H9 (cell line): ENCODE results near the gene GIT2. TPM values are rescaled to one million over a fixed set of nuclear protein-coding genes. Genes with fewer than 3 reads are reported as not detected.

ENCODE experiments used
- DNase-seq: peaks from one replicate; pipeline ENCODE4 v3.0.0-alpha.2; 2017
- H2AFZ ChIP-seq: one replicate; pipeline ENCODE4 v1.6.1; 2013; ENCODE audit warnings: mild to moderate bottlenecking, low read length, control low read depth, moderate library complexity
- H2AK5ac ChIP-seq: 2 replicates; pipeline ENCODE4 v1.6.1; 2013; ENCODE audit warnings: low read length, control low read depth, mixed read lengths; ENCODE audit not compliant: insufficient read length
- H2BK120ac ChIP-seq: one replicate; pipeline ENCODE4 v1.6.1; 2013; ENCODE audit warnings: low read depth, mild to moderate bottlenecking, low read length, control low read depth, inconsistent platforms; ENCODE audit not compliant: poor library complexity, severe bottlenecking
- H2BK12ac ChIP-seq: 2 replicates; pipeline ENCODE4 v1.6.1; 2013; ENCODE audit warnings: low read length, control low read depth, mixed read lengths, low read depth; ENCODE audit not compliant: insufficient read length
- H2BK15ac ChIP-seq: 2 replicates; pipeline ENCODE4 v1.6.1; 2013; ENCODE audit warnings: low read depth, low read length, control low read depth
- H2BK20ac ChIP-seq: one replicate; pipeline ENCODE4 v1.6.1; 2013; ENCODE audit warnings: low read depth, mild to moderate bottlenecking, low read length, control low read depth, inconsistent platforms; ENCODE audit not compliant: poor library complexity, severe bottlenecking
- H2BK5ac ChIP-seq: 2 replicates; pipeline ENCODE4 v1.6.1; 2013; ENCODE audit warnings: low read length, control low read depth, mixed read lengths; ENCODE audit not compliant: insufficient read length
- H3K14ac ChIP-seq: 2 replicates; pipeline ENCODE4 v1.6.1; 2013; ENCODE audit warnings: low read length, control low read depth; ENCODE audit not compliant: insufficient read depth
- H3K18ac ChIP-seq: 2 replicates; pipeline ENCODE4 v1.6.1; 2013; ENCODE audit warnings: low read depth, mild to moderate bottlenecking, mixed read lengths, low read length, control low read depth; ENCODE audit not compliant: insufficient read length
- H3K23ac ChIP-seq: 2 replicates; pipeline ENCODE4 v1.6.1; 2013; ENCODE audit warnings: low read length, control low read depth, mixed read lengths, low read depth; ENCODE audit not compliant: insufficient read length
- H3K23me2 ChIP-seq: 2 replicates; pipeline ENCODE4 v1.6.1; 2013; ENCODE audit warnings: low read depth, mild to moderate bottlenecking, mixed read lengths, low read length, control low read depth; ENCODE audit not compliant: insufficient read length, poor library complexity, severe bottlenecking
- H3K27ac ChIP-seq: 2 replicates; pipeline ENCODE4 v1.5.1; 2013; ENCODE audit warnings: low read length, control low read depth, mixed read lengths, low read depth; ENCODE audit not compliant: insufficient read length
- H3K27me3 ChIP-seq: 2 replicates; pipeline ENCODE4 v1.6.1; 2013; ENCODE audit warnings: low read length, control low read depth, inconsistent platforms; ENCODE audit not compliant: insufficient read depth
- H3K4ac ChIP-seq: 2 replicates; pipeline ENCODE4 v1.6.1; 2013; ENCODE audit warnings: low read depth, mild to moderate bottlenecking, control low read depth, inconsistent platforms, low read length, moderate library complexity
- H3K4me1 ChIP-seq: 2 replicates; pipeline ENCODE4 v1.6.1; 2013; ENCODE audit warnings: low read length, control low read depth, inconsistent platforms; ENCODE audit not compliant: insufficient read depth
- H3K4me2 ChIP-seq: 2 replicates; pipeline ENCODE4 v1.6.1; 2013; ENCODE audit warnings: low read length, control low read depth, mixed read lengths; ENCODE audit not compliant: insufficient read length, insufficient read depth
- H3K56ac ChIP-seq: 2 replicates; pipeline ENCODE4 v1.6.1; 2013; ENCODE audit warnings: low read depth, mild to moderate bottlenecking, mixed read lengths, low read length, control low read depth; ENCODE audit not compliant: insufficient read length
- H3K79me1 ChIP-seq: 2 replicates; pipeline ENCODE4 v1.6.1; 2013; ENCODE audit warnings: low read depth, mild to moderate bottlenecking, moderate library complexity, low read length, control low read depth, inconsistent platforms; ENCODE audit not compliant: insufficient read depth, poor library complexity, severe bottlenecking
- H3K79me2 ChIP-seq: 2 replicates; pipeline ENCODE4 v1.6.1; 2013; ENCODE audit warnings: low read length, control low read depth, inconsistent platforms; ENCODE audit not compliant: insufficient read depth
- H3K9ac ChIP-seq: 2 replicates; pipeline ENCODE4 v1.6.1; 2013; ENCODE audit warnings: low read length, control low read depth, mixed read lengths; ENCODE audit not compliant: insufficient read length; ENCODE audit errors: extremely low read depth
- H3K9me3 ChIP-seq: one replicate; pipeline ENCODE4 v1.6.1; 2013; ENCODE audit warnings: low read depth, low read length, inconsistent platforms; ENCODE audit not compliant: control insufficient read depth
- H3T11ph ChIP-seq: one replicate; pipeline ENCODE4 v1.6.1; 2013; ENCODE audit warnings: mild to moderate bottlenecking, low read length, control low read depth, inconsistent platforms
- H4K20me1 ChIP-seq: one replicate; pipeline ENCODE4 v1.6.1; 2013; ENCODE audit not compliant: control insufficient read depth, insufficient read length, insufficient read depth
- H4K5ac ChIP-seq: 2 replicates; pipeline ENCODE4 v1.6.1; 2013; ENCODE audit warnings: low read depth, mild to moderate bottlenecking, mixed read lengths, low read length, control low read depth; ENCODE audit not compliant: insufficient read length
- H4K8ac ChIP-seq: replicated peaks from 2 replicates; pipeline ENCODE4 v1.6.1; 2013; ENCODE audit warnings: low read length, control low read depth, mixed read lengths, low read depth; ENCODE audit not compliant: insufficient read length
- H4K91ac ChIP-seq: 2 replicates; pipeline ENCODE4 v1.6.1; 2013; ENCODE audit warnings: low read depth, mild to moderate bottlenecking, moderate library complexity, mixed read lengths, low read length, control low read depth; ENCODE audit not compliant: insufficient read length
- H3K27ac Mint-ChIP-seq, 3 experiments: 2 replicates in 2 of 3; 3 replicates in 1 of 3; pipeline ENCODE4 v1.8.0; 2020 to 2021; ENCODE audit warnings: mixed read lengths in 3 of 3, mild to moderate bottlenecking in 1 of 3, moderate library complexity in 1 of 3
- H3K27me3 Mint-ChIP-seq: 2 replicates; pipeline ENCODE4 v1.8.0; 2021; ENCODE audit warnings: low read depth, mild to moderate bottlenecking, moderate library complexity, mixed read lengths
- H3K36me3 Mint-ChIP-seq, 3 experiments: 2 replicates in 2 of 3; 3 replicates in 1 of 3; pipeline ENCODE4 v1.8.0; 2020 to 2021; ENCODE audit warnings: low read depth in 3 of 3, mixed read lengths in 3 of 3; ENCODE audit not compliant: insufficient read depth in 1 of 3
- H3K4me1 Mint-ChIP-seq, 2 experiments: 2 replicates each; pipeline ENCODE4 v1.8.0; 2020; ENCODE audit warnings: mixed read lengths in 2 of 2
- H3K4me3 Mint-ChIP-seq, 2 experiments: 2 replicates in 1 of 2; 3 replicates in 1 of 2; pipeline ENCODE4 v1.8.0; 2020 to 2021; ENCODE audit warnings: mild to moderate bottlenecking in 2 of 2, mixed read lengths in 2 of 2, moderate library complexity in 1 of 2
- H3K9me3 Mint-ChIP-seq, 2 experiments: 2 replicates in 1 of 2; 3 replicates in 1 of 2; pipeline ENCODE4 v1.8.0; 2020; ENCODE audit warnings: mild to moderate bottlenecking in 2 of 2, mixed read lengths in 2 of 2, moderate library complexity in 1 of 2
- WGBS: extraction: QIAGEN DNeasy Blood & Tissue Kit; methylation state at CpG from one replicate; pipeline ENCODE4 v1.1.7; 2013; ENCODE audit warnings: missing lambda C conversion rate, low lambda C conversion rate, mixed read lengths; ENCODE audit not compliant: insufficient read length; ENCODE audit errors: extremely low coverage; 5-methylcytosine and 5-hydroxymethylcytosine counted together
- total RNA-seq: library from RNA; stranded (reverse); gene quantifications from 2 replicates; pipeline ENCODE4 v1.2.1, GENCODE V29; 2021
- TF ChIP-seq, protein P1 (sequence below): fragments of 200-600 bp; sonication (generic); conservative IDR thresholded peaks from 3 replicates; pipeline ENCODE4 v1.8.0; 2021; ENCODE audit warnings: antibody characterized with exemption, mild to moderate bottlenecking

Gene GIT2
- total RNA-seq, 1 experiment from 2014 or later: 27.0 TPM

DNA sequence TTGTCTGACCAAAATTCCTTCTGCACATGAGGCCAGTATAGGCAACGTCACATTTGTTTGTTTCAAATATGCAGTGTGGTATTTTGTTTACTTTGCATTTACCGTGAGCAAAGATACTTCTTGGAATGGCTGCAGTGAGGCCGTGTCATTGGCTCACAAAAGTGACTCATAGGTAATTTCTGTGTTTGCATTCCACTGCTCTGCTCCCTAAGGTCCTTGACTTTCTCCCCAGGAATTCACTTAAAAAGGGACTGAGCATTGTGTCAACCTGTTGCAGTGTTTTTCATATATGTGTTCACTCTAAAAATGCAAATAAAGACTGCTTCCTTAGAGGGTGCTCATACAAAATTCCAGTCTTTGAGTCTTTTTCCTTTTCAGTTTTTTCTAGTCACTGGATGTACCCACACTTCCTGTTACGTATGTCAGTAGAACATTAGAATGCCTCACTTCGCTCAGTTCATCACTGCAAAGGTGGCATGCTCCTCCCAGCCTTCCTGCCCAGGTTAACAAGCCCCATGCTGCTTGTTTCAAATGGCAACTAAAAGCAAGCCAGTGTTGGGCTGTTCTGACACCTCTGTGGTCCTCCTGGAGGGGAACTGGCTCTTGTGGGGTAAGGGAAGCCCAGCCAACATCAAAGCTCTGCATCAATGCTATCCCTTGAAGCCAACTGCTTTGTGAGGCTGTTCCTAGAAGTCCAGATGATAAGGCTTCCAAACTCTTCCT is 43.1 kb upstream of the GIT2 start:
- Histone ChIP-seq H3K4me2 (no peak overlapping the region), H2AK5ac (no peak overlapping the region), H3K79me2 (no peaks in the 10 kb centered on the region)

More for the DNA sequence above, 43.1 kb upstream of the GIT2 start:
- H3K4ac ChIP-seq: no peak overlapping the region
- Mint-ChIP-seq H3K36me3 (peaks cover 5 to 25% (median 16%) of the 10 kb centered on the region in 3 experiments), H3K4me3 (no peak overlapping the region; a peak in 1 of 5 replicates), H3K27me3 (no peaks in the 10 kb centered on the region), H3K9me3 (no peaks in the 10 kb centered on the region; a peak in 1 of 5 replicates), H3K27ac (peak overlapping the region; percentile 4 to 69 (median 65); a peak in 3 of 7 replicates), H3K4me1 (peaks cover 24 to 26% of the 10 kb centered on the region in 2 experiments)
- peak; percentile 45 for DNase-seq
- no peak overlapping the region for H2BK5ac ChIP-seq
- no peaks in the 10 kb centered on the region for H4K20me1 ChIP-seq
- no peak overlapping the region for H4K8ac ChIP-seq
- TF ChIP-seq, protein P1, sequence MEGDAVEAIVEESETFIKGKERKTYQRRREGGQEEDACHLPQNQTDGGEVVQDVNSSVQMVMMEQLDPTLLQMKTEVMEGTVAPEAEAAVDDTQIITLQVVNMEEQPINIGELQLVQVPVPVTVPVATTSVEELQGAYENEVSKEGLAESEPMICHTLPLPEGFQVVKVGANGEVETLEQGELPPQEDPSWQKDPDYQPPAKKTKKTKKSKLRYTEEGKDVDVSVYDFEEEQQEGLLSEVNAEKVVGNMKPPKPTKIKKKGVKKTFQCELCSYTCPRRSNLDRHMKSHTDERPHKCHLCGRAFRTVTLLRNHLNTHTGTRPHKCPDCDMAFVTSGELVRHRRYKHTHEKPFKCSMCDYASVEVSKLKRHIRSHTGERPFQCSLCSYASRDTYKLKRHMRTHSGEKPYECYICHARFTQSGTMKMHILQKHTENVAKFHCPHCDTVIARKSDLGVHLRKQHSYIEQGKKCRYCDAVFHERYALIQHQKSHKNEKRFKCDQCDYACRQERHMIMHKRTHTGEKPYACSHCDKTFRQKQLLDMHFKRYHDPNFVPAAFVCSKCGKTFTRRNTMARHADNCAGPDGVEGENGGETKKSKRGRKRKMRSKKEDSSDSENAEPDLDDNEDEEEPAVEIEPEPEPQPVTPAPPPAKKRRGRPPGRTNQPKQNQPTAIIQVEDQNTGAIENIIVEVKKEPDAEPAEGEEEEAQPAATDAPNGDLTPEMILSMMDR: no peak
- H2BK120ac ChIP-seq: no peak overlapping the region
- H3K18ac ChIP-seq: no peak overlapping the region
- no peak overlapping the region for H2BK12ac ChIP-seq
- H3K9me3 ChIP-seq: no peaks in the 10 kb centered on the region
- no peak overlapping the region for H3K23ac ChIP-seq
- H2BK15ac ChIP-seq: no peak overlapping the region
- no peak overlapping the region for H3T11ph ChIP-seq
- no peaks in the 10 kb centered on the region for H3K27me3 ChIP-seq
- WGBS: no CpG with 5 or more reads among the region's 5 CpGs
- H3K56ac ChIP-seq: no peak overlapping the region
- no peak overlapping the region for H3K14ac ChIP-seq
- no peak overlapping the region for H2BK20ac ChIP-seq
- H3K23me2 ChIP-seq: no peaks in the 10 kb centered on the region
- no peak overlapping the region for H3K27ac ChIP-seq
- H3K79me1 ChIP-seq: no peaks in the 10 kb centered on the region
- no peak overlapping the region for H2AFZ ChIP-seq
- no peaks in the 10 kb centered on the region for H3K4me1 ChIP-seq
- no peak overlapping the region for H4K5ac ChIP-seq
- no peak overlapping the region for H4K91ac ChIP-seq
- H3K9ac ChIP-seq: no peak overlapping the region
